ENCODE measurements around the gene TMEM184A. TPM values are rescaled to one million over a fixed set of nuclear protein-coding genes. Genes with fewer than 3 reads are reported as not detected.
"Not testable (repeated sequence)": the region's sequence is repeated elsewhere in the genome, so short reads cannot be mapped to it uniquely, and the experiment has no call there.

The TMEM184A gene
- polyA plus RNA-seq, 1 donor = 6.1 TPM

DNA sequence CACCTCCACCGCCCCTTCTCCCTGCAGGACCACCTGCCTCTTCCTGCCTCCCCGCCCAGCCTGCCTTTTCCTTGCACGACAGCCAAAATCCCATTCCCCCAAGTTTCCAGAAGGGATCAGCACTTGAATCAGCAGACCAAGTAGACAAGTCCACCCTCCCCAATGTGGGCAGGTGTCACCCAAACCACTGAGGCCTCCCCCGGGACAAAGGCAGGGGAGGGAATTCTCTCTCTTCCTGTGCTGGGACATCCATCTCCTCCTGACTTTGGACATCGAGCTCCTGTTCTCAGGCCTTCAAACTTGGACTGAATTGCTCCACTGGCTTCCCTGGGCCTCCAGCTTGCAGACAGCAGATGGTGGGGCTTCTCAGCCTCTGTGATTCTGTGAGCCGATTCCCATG, 35.4 kb upstream of the TMEM184A start:
- DNase-seq = no peak

GRCh38 chr7:1590887-1591286, 34.9 kb upstream of the TMEM184A start:
- no peak for DNase-seq

DNA sequence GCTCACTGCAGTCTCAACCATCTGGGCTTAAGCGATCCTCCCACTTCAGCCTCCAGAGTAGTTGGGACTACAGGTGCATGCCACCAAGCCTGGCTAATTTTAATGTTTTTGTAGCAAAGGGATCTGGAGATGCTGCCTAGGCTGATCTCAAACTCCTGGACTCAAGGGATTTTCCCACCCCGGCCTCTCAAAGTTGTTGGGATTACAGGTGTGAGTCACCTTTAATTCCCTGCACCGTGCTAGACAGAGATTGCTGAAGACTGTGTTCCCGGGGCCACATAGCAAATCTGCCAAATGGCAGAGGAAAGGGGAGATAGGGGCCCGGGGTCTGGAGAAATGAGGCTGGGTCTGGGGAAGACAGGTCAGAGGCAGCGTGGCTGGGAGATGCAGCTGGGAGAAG, 34.5 kb upstream of the TMEM184A start:
- DNase-seq = no peak

GRCh38 chr7:1588978-1589377, 33.0 kb upstream of the TMEM184A start:
- DNase-seq = no peak

- DNase-seq = no peak
These were observed 31.7 kb upstream of the TMEM184A start for GRCh38 chr7:1587738-1588137.

DNA sequence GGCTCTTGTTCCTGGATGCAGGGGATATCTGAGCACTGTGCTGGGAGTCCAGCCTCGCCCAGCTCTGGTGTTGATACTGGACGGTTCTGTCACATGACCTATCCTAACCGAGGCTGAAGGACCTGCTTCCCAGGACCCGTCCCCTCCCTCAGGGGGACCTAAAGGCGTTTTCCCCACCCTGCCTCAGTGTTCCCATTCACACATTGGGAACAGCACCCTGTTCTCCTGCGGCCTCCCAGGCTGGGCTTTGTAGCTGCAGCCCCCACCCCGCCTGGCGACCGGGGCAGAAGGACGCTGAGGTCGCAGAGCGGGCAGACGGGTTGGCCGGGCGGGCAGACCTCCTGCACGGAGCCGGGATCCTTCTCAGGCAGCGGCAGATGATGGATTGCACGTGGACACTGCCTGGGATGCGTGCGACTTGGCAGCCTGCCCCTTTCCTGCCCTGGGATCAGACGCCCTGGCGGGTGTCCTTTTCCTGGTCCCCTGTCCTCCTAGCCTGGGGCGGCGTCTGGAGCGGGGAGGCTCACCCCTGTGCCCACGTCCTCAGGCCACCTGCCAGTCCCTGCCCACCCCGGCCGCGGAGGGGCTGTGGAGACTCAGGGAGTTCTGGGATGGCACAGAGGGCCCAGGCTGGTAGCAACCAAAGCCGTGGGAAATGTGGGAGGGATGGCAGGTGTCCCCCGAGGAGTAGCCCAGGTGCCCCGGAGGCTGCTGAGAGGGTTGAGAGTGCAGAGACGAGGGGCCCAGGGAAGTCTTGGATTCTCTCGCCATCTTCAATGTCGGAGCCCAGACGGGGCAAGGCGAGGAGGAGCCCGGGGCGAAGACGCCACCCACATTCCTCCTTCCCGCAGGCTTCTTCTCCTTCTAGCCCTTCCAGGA, 31.1 kb upstream of the TMEM184A start:
- DNase-seq = no peak

- no peak for DNase-seq
These were observed 30.3 kb upstream of the TMEM184A start for GRCh38 chr7:1586126-1586826.

GRCh38 chr7:1585142-1585981, 29.4 kb upstream of the TMEM184A start:
- DNase-seq = no peak

DNA sequence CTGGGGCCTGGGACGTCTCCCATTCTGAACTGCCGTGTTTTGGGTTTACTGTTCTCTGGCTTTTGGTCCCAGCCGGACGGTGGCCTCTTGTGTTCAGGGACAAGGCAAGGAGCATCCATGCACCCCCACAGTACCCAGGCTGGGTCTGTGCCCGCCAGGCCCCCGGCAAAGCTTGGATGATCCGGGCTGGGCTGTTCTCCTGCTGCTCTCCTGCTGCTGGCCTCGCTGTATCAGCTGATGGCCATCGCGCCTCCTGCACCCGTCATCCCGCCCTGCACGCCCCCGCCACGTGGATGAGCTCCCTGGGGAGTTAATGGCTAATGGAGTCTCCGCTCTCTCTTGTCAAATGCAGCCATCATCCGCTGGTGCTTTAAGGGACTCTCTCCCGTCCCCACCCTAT, 28.7 kb upstream of the TMEM184A start:
- no peak for DNase-seq

GRCh38 chr7:1583241-1583930, 27.4 kb upstream of the TMEM184A start:
- not testable (repeated sequence) for DNase-seq

DNA sequence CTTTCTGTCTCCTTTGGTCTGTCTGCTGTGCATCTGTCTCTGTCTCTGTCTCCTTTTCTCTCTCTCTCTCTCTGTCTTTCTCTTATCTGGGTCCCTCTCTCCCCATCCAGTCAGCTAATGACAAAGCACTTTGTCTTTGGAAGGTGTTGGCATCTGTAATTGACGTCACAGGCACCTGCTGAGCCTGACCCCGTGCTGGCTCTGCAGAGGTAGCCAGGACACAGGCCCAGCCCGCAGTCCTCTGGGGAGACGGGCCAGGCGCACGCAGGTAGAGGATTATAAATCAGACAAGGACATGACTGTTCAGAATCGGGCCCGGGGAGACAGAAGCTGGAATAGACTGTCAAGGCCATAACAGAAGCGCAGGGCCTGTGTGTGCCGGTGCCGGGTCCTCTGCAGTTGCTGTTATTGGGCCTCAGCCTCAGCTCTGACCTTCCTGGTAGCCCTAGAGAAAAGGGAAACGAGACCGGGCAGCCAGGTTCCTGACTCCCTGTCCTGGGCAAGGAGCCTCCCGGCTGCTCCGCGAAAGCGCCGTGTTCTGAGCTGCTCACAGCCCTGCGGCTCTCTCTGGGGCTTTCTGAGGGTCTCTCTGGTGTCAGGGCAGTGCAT, 24.5 kb upstream of the TMEM184A start:
- DNase-seq = no peak

GRCh38 chr7:1579481-1580421, 23.7 kb upstream of the TMEM184A start:
- DNase-seq = no peak

DNA sequence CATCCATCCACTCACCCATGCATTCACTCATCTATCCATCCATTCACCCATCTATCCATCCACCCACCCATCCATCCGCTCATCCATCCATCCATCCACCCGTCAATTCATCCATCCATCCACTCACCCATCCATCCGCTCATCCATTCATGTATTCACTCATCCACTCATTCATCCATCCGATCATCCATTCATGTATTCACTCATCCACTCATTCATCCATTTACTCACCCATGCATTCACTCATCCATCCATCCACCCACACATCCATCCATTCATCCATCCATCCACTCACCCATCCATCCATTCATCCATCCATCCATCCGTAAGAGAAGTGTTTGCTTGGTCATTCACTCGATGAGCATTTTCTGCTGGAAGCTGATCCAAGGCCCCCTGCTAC, 22.5 kb upstream of the TMEM184A start:
- no peak for DNase-seq

DNA sequence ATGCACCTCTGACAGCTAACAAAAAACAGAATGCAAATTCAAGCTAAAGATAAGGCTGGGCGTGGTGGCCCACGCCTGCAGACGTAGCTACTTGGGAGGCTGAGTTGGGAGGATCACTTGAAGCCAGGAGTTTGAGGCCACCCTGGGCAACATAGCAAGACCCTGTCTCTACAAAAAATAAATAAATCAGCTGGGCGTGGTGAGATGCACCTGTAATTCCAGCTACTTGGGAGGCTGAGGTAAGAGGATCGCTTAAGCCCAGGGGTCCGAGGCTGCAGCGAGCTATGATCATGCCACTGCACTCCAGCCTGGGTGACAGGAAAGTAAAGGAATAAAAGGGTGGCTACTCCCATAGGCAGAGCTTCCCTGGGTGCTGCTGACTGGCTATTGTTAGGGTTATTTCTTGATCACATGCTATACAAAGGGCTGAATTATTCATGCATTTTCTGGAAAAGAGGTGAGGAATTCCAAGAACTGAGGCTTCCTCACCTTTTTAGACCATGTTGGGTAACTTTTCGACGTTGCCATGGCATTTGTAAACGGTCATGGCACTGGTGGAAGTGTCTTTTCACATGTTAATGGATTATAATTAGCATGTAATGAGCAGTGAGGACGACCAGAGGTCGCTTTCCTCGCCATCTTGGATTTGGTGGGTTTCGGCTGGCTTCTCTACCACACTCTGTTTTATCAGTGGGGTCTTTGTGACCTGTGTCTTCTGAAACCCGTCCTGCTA, 20.7 kb upstream of the TMEM184A start:
- no peak for DNase-seq

DNA sequence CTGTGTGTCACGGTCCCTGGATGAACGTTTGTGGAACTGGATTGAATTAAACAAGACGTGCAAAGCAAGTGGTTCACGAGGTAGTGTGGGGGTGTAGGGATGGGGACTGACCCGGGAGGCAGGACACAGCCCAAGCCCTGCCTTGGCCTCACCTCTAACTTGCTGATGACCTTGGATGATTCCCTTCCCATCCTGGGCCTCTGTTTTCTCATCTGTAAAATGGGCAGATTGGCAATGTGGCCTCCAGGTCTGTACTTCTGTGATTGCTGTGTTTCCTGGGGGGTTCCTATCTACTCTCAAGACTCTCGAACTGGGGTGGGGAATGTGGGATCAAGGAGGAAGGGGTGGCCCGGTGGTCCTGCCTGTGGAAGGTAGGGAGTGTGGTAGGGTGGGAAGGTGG, 19.8 kb upstream of the TMEM184A start:
- DNase-seq = no peak

DNA sequence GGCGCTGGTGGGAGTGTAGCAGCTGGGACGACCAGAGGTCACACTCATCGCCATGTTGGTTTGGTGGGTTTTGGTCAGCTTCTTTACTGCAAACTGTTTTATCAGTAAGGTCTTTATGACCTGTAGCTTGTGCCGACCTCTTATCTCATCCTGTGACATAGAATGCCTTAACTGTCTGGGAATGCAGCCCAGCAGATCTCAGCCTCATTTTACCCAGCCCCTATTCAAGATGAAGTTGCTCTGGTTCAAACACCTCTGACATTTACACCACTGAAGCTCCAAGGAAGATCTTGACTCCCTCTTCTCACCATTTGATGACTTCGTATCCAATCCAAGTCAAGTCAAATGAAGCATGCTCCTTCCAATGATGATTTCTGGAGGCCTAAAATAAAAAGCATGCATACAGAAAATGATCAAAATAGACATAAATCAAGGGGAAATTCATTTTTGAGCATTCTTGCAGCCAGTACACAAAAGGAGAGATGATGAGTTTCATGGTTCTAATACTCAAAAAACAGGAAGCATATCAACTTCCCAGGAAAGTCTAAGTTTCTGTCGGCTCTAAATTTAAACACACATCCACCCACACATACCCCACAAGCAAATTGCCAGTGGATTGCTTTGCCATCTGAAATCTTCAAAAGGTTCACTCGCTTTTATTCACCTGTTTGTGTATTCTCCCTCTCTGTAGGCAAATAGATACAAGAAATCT, 16.3 kb upstream of the TMEM184A start:
- no peak for DNase-seq

DNA sequence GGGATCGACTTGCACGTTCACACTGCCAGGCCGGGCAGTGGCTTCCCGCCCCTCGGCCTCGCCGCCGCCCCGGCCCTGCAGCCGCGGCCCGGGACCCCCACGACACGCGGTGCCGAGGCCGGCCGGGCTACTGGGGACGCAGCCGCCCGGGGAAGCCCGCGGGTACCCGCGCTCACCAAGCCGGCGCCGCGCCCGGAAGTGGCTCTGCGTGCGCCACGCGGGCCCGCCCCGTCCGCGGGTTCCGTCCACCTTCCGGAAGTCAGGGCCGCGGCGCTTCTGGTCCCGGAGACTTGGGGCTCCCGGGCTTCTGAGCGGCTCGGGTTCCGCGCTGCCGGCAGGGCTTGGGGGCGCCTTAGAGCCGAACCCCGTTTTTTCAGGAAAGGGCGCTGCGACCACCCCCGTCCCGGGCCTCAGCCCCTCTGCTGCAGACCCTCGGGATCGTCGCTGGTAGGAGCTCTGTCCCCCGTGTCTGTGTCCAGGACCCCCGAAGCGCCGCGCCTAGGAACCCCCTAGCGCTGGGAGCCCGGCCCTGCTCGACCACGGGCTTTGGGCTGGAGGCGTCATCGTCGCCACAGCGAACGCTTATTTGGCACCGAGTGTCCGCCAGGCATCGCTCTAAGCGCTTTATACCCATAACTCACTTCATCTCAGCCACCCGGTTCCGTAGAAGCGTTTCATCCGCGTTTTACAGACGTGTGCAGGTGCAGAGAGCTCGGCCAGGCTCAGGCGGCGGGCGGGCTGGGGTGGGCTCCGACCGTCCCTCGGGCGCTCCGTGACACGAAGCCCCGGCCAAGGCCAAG, 14.0 kb upstream of the TMEM184A start, which contains the start of gene PSMG3:
PSMG3 (minus strand) TSS at position 200 of the 800 bp plus-strand sequence. CDS start 693 bp downstream, outside the sequence.
- DNase-seq = peak; percentile 86

- no peak for DNase-seq
These were observed 13.4 kb upstream of the TMEM184A start for GRCh38 chr7:1569440-1569832.

Data from left kidney (tissue), 2 donors.